Suppressor macrophage (primary cell): ENCODE results near the gene SDC3.
"Not testable (repeated sequence)": the region's sequence is repeated elsewhere in the genome, so short reads cannot be mapped to it uniquely, and the experiment has no call there.

Source experiments
- DNase-seq, 4 experiments: peaks; one replicate each; pipeline ENCODE4 v3.0.0-alpha.2; 2020 to 2022
- total RNA-seq, 17 experiments: gene quantifications; one replicate each; lab custom pipeline; 2026; ENCODE audit warnings: mixed read lengths in 6 of 17, inconsistent platforms in 3 of 17; lab: John Stamatoyannopoulos, UW

Gene SDC3, protein sequence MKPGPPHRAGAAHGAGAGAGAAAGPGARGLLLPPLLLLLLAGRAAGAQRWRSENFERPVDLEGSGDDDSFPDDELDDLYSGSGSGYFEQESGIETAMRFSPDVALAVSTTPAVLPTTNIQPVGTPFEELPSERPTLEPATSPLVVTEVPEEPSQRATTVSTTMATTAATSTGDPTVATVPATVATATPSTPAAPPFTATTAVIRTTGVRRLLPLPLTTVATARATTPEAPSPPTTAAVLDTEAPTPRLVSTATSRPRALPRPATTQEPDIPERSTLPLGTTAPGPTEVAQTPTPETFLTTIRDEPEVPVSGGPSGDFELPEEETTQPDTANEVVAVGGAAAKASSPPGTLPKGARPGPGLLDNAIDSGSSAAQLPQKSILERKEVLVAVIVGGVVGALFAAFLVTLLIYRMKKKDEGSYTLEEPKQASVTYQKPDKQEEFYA
- total RNA-seq: 10.7 to 143 (median 41.0) reads per million in 17 experiments

DNA sequence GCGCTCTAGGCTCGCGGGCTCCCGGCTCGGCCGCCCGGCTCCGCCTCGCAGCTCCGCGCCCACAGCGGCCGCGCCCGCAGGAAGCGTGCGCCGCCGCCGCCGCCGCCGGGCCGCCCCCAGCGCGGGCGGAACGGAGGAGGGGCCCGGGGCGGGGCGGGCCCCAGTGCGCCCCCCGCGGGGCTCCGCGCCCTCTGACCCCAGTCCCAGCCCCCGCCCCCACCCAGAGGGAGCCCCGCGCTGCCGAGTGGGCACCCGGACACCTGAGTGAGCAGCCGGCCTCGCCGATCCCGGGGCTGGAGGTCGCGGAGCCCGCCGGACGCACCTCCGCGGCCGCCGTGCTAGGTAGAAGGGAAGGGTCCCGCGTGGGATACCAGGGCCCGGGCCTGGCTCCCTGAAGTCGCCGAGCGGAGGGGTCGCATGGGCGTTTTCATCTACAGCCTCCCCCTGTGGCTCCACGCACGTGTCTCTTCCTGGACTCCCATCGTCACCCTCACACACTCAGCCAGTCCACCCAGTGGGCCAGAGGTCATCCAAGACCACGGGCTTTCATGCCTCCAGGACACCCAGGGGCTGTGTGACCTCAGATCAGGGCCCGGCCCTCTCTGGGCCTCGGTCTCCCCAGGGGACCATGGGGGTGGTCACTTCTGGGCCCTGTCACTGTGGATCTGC lies at the start of gene SDC3:
Gene SDC3 (minus strand): TSS at position 63 of the 669 bp plus-strand sequence. CDS start 172 bp downstream, outside the sequence.
- peak; percentile 46 to 81 (median 63) for DNase-seq

DNA sequence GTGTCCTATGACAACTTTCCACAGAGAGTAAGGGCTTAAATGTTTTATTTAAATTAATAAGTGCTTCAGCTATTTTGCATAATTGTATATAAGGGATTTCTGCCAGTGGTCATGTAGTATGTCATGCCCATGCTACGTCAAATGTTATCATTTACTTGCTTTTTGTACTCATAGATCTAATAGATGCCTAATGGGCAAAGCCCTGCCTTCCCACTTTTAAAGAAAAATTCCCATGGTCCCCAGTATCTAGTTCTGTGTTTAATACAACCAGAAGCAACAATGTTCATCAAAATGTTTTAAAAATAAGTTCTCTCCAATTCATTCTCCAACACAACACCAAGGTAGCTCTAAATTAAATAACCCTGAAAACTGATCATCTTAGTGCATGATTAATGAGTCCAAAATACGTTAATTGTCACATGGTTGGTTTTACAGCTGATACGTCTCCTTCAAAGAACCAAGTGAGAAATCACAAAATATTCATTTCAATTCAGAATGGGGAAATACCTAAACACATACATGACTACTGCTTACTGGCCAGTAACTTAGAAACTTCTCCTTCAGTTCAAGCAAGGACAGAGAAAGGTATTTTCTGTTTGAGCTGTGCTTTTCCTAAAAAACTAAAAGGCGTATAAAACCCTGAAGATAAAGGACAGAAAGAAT lies 49.1 kb upstream of the SDC3 start:
- no peak for DNase-seq

DNA sequence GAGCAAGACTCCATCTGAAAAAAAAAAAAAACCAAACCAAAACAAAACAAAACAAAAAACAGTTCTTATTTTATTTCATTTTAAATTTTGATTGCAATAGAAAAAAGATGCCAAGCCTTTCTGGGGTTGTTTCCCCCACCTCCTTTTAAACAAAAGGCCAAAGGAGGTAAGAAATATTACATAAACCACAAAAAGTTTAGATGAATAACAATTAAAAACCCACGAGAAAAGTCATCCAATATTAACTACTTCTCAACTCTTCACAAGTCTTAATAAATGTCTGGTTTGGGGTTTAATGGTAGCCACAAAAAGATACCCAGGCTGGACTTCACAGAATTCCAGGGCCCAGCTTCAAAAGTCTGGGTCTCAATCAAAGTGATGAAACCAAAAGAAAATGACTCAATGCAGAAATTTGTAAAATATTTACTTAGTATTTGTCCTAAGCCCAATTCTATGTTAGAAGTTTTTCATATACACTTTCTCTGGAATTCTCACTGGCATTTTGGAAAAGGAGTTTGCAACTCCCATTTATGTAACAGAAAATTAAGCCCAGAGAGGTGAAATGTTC lies 47.0 kb upstream of the SDC3 start:
- DNase-seq: no peak

DNA sequence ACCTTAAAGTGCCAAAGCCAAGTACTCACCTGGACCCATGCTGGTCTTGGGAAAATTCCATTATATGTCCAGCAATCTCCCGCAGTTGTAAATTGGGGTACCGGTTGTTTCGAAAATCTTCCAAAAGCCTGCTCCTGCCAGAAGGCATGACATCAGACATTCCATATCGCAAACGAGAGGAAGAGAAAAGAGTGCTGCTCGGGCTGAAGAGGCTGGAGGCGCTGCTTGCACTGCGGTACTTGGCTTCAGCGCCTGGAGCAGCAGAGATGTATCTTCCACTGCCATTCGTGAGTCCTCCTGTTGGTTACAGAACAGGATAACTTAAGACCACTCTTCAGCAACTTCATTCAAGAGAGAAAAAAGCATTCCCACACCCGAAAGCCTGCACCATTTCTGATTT lies 45.1 kb upstream of the SDC3 start:
- DNase-seq: no peak

DNA sequence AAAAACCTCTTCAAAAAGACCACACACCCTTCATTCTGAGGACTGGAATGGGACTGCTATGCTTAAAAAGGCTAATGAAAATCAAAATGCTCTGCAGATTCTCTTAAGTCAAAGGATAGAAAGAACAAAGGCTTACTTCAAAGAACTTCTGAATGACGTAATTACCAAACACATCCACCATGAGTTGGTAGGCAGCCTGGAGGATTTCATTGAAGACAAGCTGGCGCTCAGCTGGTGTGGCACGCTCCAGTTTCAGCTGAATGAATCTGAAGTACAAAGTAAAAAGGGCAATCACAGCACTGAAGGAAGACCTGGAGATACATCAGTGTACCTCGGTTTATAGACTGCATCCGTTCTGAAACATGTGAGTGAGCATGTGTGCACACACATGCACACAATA lies 43.5 kb upstream of the SDC3 start:
- no peak for DNase-seq

DNA sequence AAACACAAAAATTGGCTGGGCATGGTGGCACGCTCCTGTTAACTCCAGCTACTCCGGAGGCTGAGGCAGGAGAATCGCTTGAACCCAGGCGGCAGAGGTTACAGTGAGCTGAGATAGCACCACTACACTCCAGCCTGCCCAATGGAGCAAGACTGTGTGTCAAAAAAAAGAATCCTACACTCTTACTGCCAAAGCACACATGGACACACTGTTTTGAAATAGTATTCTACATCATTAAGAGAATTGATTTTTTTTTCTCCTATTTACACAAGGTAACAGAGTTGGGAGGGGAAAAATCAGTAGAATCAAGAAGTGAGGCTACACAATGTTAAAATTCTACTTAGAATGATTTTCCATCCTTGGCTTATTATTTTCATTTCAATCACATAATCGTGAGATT lies 42.1 kb upstream of the SDC3 start:
- no peak for DNase-seq

DNA sequence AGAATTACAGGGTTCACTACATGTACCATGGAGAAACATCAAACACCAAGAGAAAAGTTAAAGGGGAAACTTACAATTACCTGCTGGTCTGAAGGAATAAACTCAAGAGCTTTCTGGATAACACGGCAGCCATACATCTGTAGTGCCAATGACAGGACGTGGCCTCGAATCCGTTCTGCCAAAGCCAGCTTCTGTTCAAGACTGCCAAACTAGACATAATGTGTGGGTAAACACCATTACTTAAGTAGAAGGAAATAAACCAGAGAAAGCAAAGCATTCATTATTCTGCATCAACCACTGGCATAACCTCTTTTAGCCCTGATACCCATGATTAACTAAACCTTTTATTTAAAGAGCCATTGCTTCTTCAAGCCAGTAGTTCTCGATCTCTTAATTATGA lies 41.5 kb upstream of the SDC3 start:
- DNase-seq: no peak

DNA sequence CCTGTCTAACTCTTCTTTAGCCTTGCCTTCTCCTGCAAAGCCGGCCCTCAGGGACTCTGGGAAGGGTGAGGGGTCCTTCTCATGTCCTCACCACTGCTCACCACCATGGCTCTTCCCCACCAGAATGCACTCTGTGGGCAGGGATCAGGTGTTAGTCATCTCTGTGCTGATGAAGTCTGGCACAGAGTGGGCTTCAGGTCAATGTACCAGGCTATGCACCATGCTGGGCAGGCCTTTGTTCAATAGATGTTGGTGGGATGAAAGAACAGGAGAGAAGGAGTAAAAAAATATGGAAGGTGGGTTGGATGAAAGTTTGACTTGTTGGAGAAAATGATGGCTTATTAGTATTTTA lies 40.9 kb upstream of the SDC3 start:
- not testable (repeated sequence) for DNase-seq

DNA sequence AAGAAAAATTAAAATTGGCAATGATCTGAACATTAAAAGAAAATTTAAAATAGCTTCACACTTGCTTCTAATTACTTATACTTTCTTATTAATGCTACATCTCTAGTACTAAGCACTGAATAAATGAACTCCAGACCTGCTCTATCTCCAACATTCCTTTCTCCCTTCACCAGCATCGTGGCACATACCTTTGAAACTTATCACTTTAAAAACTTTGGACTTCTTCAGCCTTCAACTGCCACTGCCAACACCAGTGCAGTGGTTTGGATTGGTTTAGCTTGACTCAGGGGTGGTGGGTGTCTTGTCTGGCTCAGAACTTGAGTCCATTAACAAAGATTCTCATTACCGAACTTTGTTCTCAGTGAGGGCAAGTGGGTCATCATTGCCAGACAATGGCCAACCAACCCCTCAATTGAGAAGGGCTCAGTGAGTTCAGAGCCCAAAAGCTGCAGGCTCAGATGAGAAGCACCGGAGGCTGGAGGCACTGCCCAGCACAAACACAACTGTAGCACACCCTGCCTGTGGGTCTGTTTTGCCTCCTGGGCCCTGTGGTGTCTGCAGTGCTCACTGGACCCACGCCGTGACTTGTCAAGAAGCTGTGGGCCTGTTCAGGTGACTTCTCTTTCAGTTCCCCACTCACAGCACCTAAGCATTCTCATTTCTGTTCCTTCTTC lies 40.4 kb upstream of the SDC3 start:
- DNase-seq: not testable (repeated sequence)

DNA sequence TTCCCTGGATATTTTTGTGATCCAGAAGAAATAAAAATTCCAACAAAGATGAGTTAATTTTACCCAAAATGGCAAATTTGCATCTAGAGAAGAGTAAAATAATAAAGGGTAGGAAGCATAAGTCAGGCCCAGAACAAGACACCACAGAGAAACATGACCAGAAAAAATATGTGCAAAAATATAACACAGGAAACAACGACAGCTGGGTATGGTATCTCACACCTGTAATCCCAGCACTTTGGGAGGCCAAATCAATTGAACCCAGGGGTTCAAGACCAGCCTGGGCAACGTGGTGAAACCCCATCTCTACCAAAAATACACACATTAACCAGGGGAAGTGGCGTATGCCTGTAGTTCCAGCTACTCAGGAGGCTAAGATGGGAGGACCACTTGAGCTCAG lies 39.7 kb upstream of the SDC3 start:
- DNase-seq: no peak

DNA sequence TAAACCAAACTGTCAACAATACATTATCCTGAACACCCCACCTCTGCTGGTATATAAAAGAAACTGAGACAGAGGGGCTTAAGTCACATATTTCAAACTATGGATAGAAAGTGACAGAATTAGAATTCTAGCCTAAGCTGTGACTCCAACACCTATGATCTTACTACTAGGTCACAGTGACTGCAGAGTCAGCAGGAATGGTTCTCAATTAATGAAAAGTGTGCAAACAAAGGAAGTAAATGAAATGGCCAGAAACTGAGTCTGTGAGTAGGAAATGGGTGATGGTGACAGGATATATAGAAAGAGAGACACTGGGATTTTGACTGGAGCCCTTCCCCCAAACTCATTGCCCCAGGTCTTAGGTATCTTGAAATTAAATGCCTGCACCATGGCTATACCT lies 38.7 kb upstream of the SDC3 start:
- no peak for DNase-seq

DNA sequence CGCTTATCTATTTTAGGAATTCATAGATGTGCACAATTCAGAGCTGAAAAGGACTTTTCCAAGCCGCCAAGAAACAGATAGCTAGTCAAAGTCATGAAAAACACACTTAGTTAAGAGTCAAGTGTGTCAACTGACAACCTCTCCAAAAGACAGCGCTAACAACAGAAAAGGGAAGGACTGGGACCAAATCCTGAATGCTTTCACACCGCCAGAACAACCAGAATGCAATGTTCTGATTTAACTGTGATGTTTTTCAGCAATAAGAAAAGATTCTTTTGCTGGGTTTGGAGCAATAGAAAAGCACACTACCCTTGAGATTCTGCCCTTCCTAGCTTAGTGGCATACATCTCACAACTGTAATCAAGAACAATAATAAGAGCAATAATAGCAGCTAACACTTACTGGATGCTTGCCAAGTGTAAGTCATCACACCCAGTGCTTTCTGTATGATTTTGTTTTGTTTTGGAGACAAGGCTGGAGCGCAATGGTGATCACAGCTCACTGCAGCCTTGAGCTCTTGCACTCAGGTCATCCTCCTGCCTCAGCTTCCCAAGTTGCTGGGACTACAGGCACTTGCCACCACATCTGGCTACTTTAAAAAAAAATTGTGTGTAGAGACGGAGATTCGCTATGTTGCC lies 33.9 kb upstream of the SDC3 start:
- no peak for DNase-seq

DNA sequence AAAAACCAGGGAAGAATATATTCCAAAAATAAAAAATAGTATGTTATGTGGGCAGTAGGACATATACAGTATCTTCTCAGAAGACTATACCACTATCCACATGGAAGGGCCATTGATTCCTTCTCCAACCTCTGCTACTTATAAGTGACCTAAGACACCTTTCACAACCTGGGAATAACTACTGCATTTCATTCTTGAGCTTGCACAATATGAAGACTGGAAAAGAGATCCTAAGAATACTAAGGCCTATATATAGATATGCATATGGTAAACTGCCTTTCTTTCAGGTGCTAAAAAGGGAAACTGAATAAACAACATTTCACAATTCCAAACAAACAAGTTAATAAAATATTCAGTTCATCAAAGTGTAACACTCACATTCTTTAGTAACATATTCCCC lies 32.0 kb upstream of the SDC3 start:
- no peak for DNase-seq

DNA sequence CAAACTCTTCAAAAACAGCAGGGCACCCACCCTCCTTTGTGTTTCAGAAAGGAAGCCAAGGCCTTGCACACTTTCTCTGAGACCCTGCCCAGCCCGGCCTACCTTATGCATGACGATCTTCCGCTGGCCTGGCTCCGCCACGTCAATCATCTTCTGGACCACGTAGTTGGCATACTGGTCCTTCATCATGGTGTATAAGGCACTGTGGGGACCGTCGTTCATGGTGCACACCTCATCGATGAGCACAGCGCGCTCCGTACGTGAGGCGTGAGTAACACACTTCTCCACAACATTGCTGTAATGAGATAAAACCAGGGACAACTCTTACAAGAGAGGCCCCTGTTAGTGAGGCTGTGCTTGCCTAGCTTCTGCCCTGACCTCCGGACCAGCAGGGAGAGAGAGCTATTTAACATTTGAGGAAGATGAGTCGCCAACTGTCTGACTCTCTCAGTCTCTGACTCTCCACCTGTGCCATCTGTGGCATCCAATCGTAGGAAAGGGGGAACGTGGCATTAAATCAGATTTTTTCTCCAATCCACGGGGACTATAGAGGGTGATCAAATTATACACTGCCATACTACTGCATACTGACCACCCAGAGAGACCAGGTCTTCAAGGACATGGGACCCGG lies 28.1 kb upstream of the SDC3 start:
- no peak for DNase-seq

DNA sequence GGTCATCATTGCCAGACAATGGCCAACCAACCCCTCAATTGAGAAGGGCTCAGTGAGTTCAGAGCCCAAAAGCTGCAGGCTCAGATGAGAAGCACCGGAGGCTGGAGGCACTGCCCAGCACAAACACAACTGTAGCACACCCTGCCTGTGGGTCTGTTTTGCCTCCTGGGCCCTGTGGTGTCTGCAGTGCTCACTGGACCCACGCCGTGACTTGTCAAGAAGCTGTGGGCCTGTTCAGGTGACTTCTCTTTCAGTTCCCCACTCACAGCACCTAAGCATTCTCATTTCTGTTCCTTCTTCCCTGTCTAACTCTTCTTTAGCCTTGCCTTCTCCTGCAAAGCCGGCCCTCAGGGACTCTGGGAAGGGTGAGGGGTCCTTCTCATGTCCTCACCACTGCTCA lies 27.2 kb upstream of the SDC3 start:
- not testable (repeated sequence) for DNase-seq

DNA sequence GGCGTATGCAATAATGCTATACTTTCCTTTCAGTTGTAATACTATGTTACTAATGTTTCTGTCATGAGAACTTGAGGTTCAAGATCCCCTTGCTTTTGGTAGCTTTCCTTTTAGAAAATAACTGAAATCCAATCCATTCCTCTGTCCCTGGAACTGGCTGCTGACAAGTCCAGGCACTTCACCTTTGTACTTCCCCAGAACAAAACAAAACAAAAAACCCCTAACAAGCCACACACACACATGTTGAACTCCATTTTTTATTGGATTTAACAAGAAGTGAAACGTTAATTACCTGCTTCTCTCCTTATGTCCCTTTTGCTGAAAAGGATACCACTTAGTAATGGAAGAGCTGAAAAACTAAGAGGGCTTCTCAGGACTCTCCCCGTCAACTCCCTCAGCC lies 26.1 kb upstream of the SDC3 start:
- no peak for DNase-seq

DNA sequence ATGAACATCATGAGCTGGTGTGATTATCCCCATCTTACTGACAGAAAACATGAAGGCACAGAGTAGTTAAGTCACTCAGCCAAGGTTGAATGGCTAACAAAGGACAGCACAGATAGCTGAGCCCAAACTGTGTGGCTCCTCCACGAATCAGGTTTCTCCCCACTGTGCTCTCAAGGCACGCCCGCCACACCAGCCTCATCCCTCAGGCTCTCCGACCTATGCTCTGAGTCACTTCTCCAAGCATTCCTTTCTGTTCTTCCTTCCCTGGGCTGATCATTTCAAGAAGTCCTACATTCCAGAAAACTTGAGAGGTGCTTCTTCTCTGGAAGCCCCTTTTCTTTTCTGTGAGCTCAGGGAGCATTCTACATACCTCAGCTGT lies 25.3 kb upstream of the SDC3 start:
- no peak for DNase-seq

DNA sequence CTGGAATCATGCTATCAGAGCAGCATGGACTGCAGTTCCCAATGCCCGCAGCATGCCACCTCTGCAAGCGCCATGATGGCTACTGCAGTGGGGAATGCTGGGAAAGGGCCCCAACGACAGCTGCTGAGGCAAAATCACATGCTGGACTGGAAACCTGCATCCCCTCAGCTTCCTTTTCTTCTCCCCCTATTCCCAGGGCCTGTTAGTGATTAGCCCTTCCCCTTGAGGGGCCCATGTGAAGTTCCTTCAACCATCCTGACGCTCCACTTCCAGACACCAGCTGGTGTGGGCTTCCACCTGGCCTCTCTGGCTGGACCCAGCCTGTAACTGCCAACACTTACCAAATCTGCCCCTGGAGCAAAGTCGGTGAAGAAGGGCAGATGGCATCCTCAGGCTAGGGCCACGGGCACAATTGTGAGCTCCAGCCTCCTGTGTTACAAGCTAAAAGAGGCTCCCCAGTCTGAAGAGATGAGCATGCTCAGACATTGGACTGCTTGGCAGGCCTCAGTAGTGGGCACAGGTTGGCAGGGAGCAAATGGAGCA lies 22.1 kb upstream of the SDC3 start:
- DNase-seq: no peak

DNA sequence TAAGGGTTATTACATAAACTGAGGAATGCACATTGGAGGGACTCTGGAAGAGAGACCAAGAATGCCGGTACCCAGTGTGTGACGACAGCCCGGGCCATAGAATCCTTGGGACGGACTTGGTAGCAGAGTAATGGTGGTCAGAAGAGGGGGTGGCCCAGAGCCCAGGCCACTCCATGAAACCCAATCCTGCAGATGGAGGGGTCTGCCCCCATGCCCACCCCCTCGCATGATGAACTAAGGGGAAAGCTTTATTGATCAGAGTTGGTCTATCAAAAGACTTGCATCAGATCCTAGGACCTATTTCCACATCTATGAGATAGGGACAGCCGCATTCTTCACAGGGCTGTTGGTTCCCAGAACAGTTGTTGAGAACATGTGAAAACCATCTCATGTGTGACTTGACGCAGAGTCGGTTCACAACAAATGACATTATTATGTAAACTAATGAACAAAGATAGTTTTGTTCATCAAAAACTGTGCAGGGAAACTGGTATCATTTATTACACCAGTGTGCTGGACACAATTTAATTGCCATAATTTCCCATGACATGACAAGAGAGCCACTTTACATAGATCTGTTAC lies 21.5 kb upstream of the SDC3 start:
- DNase-seq: no peak

DNA sequence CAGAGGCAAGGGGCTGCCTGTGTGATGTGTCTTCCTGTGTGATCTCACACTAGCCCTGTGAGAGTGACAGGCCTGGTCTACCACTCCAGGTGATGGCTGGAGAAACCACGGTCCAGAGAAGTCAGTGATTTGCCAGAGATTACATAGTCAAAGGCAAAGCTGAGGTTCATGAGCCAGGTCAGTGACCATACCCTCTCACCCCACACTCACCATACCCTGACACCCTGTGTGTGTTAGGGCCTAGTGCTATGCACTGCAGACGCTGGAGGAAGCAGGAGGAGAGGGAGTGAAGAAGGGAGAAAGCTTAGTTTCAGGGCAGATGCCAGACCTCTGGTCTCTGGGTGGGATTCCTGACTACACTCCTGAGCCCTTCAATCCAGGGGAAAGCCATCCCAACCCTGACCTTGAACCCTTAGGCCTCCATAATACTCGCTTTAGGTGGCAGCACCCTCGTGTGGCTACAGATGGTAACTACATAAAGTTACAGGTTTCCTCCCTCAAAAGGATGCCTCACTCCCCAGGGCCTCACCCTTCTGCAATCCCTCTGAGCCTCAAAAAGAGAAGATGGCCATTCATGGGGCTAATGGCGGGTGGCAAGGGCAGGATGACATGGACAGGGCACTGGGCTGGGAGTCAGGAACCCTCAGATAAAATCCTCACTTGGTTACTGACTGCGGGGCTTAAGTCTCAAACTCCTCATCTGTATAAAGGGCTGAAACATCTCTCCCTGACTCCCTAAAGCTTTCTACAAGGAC lies 20.8 kb upstream of the SDC3 start:
- DNase-seq: peak; percentile 70 to 81 (median 76)
